Peyer's patch (tissue), 4 donors: ENCODE measurements around the gene RNF115.

Experiments used
- POLR2A ChIP-seq, 2 donors: fragments of 450-650 bp; IDR thresholded peaks; one replicate each; pipeline ENCODE4 v1.5.1; 2017; ENCODE audit warnings: antibody characterized with exemption in 2 of 2, mild to moderate bottlenecking in 2 of 2, moderate library complexity in 2 of 2
- TF ChIP-seq, protein P1 (sequence below), 6 experiments: fragments of 450-650 bp in 4 of 6; fragments of 200-600 bp in 2 of 6; sonication (generic) in 1 of 6; IDR thresholded peaks; one replicate each; pipeline ENCODE4 v1.5.1; 2017 to 2019; ENCODE audit warnings: antibody characterized with exemption in 6 of 6, mild to moderate bottlenecking in 3 of 6, moderate library complexity in 1 of 6

GRCh38 chr1:145855426-145855948 lies 31.6 kb upstream of the RNF115 start:
- TF ChIP-seq, protein P1, sequence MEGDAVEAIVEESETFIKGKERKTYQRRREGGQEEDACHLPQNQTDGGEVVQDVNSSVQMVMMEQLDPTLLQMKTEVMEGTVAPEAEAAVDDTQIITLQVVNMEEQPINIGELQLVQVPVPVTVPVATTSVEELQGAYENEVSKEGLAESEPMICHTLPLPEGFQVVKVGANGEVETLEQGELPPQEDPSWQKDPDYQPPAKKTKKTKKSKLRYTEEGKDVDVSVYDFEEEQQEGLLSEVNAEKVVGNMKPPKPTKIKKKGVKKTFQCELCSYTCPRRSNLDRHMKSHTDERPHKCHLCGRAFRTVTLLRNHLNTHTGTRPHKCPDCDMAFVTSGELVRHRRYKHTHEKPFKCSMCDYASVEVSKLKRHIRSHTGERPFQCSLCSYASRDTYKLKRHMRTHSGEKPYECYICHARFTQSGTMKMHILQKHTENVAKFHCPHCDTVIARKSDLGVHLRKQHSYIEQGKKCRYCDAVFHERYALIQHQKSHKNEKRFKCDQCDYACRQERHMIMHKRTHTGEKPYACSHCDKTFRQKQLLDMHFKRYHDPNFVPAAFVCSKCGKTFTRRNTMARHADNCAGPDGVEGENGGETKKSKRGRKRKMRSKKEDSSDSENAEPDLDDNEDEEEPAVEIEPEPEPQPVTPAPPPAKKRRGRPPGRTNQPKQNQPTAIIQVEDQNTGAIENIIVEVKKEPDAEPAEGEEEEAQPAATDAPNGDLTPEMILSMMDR (IDR thresholded peaks at IDR 0.05): no peak
- no peak for TF ChIP-seq POLR2A (IDR thresholded peaks at IDR 0.05)
